G401 (cell line): Measurements from ENCODE around the gene PDE4B. TPM values are rescaled to one million over a fixed set of nuclear protein-coding genes. Genes with fewer than 3 reads are reported as not detected.

Experiments used
- DNase-seq: peaks from one replicate; pipeline ENCODE4 v3.0.0-alpha.2; 2015; ENCODE audit warnings: low spot score
- in situ Hi-C: cut with HindIII; loops from 2 replicates; pipeline ENCODE4 v1.10.0; 2016; ENCODE audit warnings: low sequenced_read_pairs, mixed read lengths
- total RNA-seq: library from RNA; depleted of rRNA; stranded (reverse); fragments of >200 nt; shearing (Covaris generic); gene quantifications from 2 replicates; pipeline ENCODE4 v1.2.3, GENCODE V29; 2014

The PDE4B gene
- total RNA-seq, 1 experiment from 2014 or later: not detected

GRCh38 chr1:65804584-65804983 is 11.9 kb downstream of the PDE4B start:
- in situ Hi-C loops: no loop called here
- DNase-seq: peak; percentile 22

- DNase-seq: peak; percentile 66
- in situ Hi-C loops: no loop called here
These were observed 19.4 kb downstream of the PDE4B start for GRCh38 chr1:65812065-65812464.

GRCh38 chr1:65813956-65814355 is 21.3 kb downstream of the PDE4B start:
- DNase-seq: peak; percentile 98
- in situ Hi-C loops: no loop called here

GRCh38 chr1:65814752-65815151 is 22.1 kb downstream of the PDE4B start:
- in situ Hi-C loops: no loop called here

GRCh38 chr1:65817891-65818290 is 25.2 kb downstream of the PDE4B start:
- in situ Hi-C loops: no loop called here
- no peak for DNase-seq

More at GRCh38 chr1:65814752-65815151, 22.1 kb downstream of the PDE4B start:
- no peak for DNase-seq

- in situ Hi-C loops: no loop called here
- DNase-seq: no peak
These were observed 26.3 kb downstream of the PDE4B start for GRCh38 chr1:65818966-65819365.

GRCh38 chr1:65820983-65821382 is 28.3 kb downstream of the PDE4B start:
- DNase-seq: no peak
- in situ Hi-C loops: no loop called here

- no peak for DNase-seq
- in situ Hi-C loops: no loop called here
These were observed 28.7 kb downstream of the PDE4B start for GRCh38 chr1:65821386-65821785.

- in situ Hi-C loops: no loop called here
- no peak for DNase-seq
These were observed 31.4 kb downstream of the PDE4B start for GRCh38 chr1:65824103-65824502.

- in situ Hi-C loops: no loop called here
- no peak for DNase-seq
These were observed 33.0 kb downstream of the PDE4B start for GRCh38 chr1:65825741-65826140.

GRCh38 chr1:65826782-65827181 is 34.1 kb downstream of the PDE4B start:
- DNase-seq: no peak
- in situ Hi-C loops: no loop called here

- DNase-seq: no peak
- in situ Hi-C loops: no loop called here
These were observed 34.7 kb downstream of the PDE4B start for GRCh38 chr1:65827346-65827745.

GRCh38 chr1:65830306-65830705 is 37.6 kb downstream of the PDE4B start:
- DNase-seq: no peak
- in situ Hi-C loops: no loop called here

GRCh38 chr1:65832296-65832695 is 39.6 kb downstream of the PDE4B start:
- no peak for DNase-seq
- in situ Hi-C loops: no loop called here

GRCh38 chr1:65836686-65837085 is 44.0 kb downstream of the PDE4B start:
- in situ Hi-C loops: no loop called here
- no peak for DNase-seq

- no peak for DNase-seq
- in situ Hi-C loops: no loop called here
These were observed 48.0 kb downstream of the PDE4B start for GRCh38 chr1:65840683-65841082.

GRCh38 chr1:65844296-65844695 is 51.6 kb downstream of the PDE4B start:
- no peak for DNase-seq
- in situ Hi-C loops: no loop called here

GRCh38 chr1:65844821-65845534 is 52.3 kb downstream of the PDE4B start:
- in situ Hi-C loops: no loop called here
- DNase-seq: no peak

GRCh38 chr1:65845535-65846060 is 52.9 kb downstream of the PDE4B start:
- in situ Hi-C loops: no loop called here
- no peak for DNase-seq

- no peak for DNase-seq
- in situ Hi-C loops: no loop called here
These were observed 54.2 kb downstream of the PDE4B start for GRCh38 chr1:65846866-65847265.

- no peak for DNase-seq
- in situ Hi-C loops: no loop called here
These were observed 57.6 kb downstream of the PDE4B start for GRCh38 chr1:65850281-65850680.
